Measurements from ENCODE around the gene TSSK2. TPM values are rescaled to one million over a fixed set of nuclear protein-coding genes. Genes with fewer than 3 reads are reported as not detected.

TSSK2 gene
- total and polyA plus RNA-seq, 2 of the 8 experiments (the other 6 are each of a cell fraction or from before 2014, with no cell fraction given), result not detected

DNA sequence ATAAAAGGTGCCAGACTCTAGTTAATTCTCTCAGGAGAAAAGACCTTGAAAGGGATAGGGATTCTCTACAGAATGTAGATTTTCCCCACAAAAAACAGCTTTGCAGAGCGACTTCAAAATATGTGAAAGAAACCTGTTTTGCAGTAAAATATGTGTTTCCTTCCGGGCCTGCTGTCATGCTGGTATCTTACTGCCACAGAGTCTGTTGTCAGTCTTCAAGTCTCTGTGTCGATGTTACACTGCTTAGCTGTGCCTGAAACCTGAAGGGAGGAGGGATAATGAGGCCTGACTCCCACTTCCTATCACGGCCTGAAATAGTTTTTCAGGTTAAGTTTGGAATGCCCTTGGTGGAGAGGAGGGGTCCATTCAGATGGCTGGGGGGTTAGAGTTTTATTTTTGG, 7.2 kb upstream of the TSSK2 start:
- H2BK20ac ChIP-seq (ENCODE audit: low read length), result no peak overlapping the region
- H4K20me1 ChIP-seq (replicated peaks in 1 of 2; ENCODE audit: control insufficient read depth in 1 of 2, insufficient read depth in 2 of 2, low read length in 2 of 2), result peaks cover 9 to 19% of the 10 kb centered on the region in 2 experiments
- no peak overlapping the region for H2AFZ ChIP-seq (ENCODE audit: low read length)
- FAIRE-seq, result no peak
- no peak overlapping the region for H4K91ac ChIP-seq (replicated peaks; ENCODE audit: insufficient read length, low read length)
- H3K36me3 ChIP-seq (ENCODE audit: control insufficient read depth in 2 of 4, insufficient read depth in 4 of 4, low read length in 3 of 4), result no peaks in the 10 kb centered on the region; a peak in 1 of 8 replicates
- H3K4me1 ChIP-seq (replicated peaks in 1 of 4; ENCODE audit: control insufficient read depth in 3 of 4, insufficient read depth in 4 of 4, low read length in 3 of 4), result peaks cover 0 to 9% (median 6%) of the 10 kb centered on the region in 4 experiments; a peak in 5 of 7 replicates
- H4K5ac ChIP-seq (ENCODE audit: insufficient read length, low read depth, low read length), result no peak overlapping the region
- no peaks in the 10 kb centered on the region for H3K27me3 ChIP-seq (replicated peaks in 1 of 4; ENCODE audit: control insufficient read depth in 3 of 4, extremely low read depth in 1 of 4, insufficient read depth in 3 of 4, low read length in 3 of 4)
- no peak overlapping the region; a peak in 1 of 4 replicates for H3K4me2 ChIP-seq (ENCODE audit: insufficient read depth in 1 of 2, low read depth in 2 of 2, low read length in 2 of 2)
- H2BK120ac ChIP-seq (replicated peaks; ENCODE audit: low read depth, low read length), result no peak overlapping the region
- H3K23ac ChIP-seq (ENCODE audit: insufficient read length), result no peak overlapping the region
- no peaks in the 10 kb centered on the region for H3K9me3 ChIP-seq (ENCODE audit: insufficient read depth in 2 of 2, low read depth in 1 of 2, low read length in 1 of 2)
- no peak overlapping the region for H3K4ac ChIP-seq (replicated peaks; ENCODE audit: insufficient read length, low read depth, low read length)
- no peak overlapping the region for H2BK15ac ChIP-seq (ENCODE audit: low read length)
- H3K18ac ChIP-seq (ENCODE audit: extremely low read depth, low read length), result no peak overlapping the region
- H2BK12ac ChIP-seq (ENCODE audit: low read depth, low read length), result no peak overlapping the region
- no peak overlapping the region for H2AK5ac ChIP-seq (ENCODE audit: low read depth, low read length)
- no peak for DNase-seq (ENCODE audit: low read depth in 1 of 2, low spot score in 2 of 2)
- H3K14ac ChIP-seq (ENCODE audit: insufficient read length), result no peak overlapping the region
- peaks cover 9% of the 10 kb centered on the region for H3K23me2 ChIP-seq (ENCODE audit: low read depth, low read length)
- peaks cover 3 to 28% of the 10 kb centered on the region in 2 experiments for H3K79me2 ChIP-seq (ENCODE audit: control insufficient read depth in 1 of 2, insufficient read depth in 2 of 2, low read length in 2 of 2)
- WGBS, 2 experiments (ENCODE audit: extremely low coverage in 1 of 2, insufficient coverage in 1 of 2, insufficient read length in 1 of 2, insufficient replicate concordance in 2 of 2, low coverage in 1 of 2, low lambda C conversion rate in 2 of 2, missing lambda C conversion rate in 1 of 2), result 91% methylated on average over 4 of the region's 4 CpGs; no CpG with 5 or more reads in 1 of the 2 experiments
- POLR2A ChIA-PET (ENCODE audit: partially characterized antibody), result interaction anchor here (1.0 to 2.5 kb wide), 2 partner anchors 9 to 16 kb away, joined by 3 to 15 read pairs; no protein-coding TSS in a partner anchor
- no peak for TF ChIP-seq TCF12 (IDR thresholded peaks at IDR 0.05; ENCODE audit: low read depth, low read length)
- no peak for TF ChIP-seq CHD1 (IDR thresholded peaks at IDR 0.05; ENCODE audit: low read depth, low read length)
- no peak for TF ChIP-seq GTF2F1 (IDR thresholded peaks at IDR 0.05; ENCODE audit: borderline replicate concordance, low read depth, low read length)
- no peak for TF ChIP-seq SIN3A (conservative IDR thresholded peaks at IDR 0.05 in 1 of 2, IDR thresholded peaks at IDR 0.05 in 1 of 2; ENCODE audit: low read depth in 1 of 2, low read length in 2 of 2)
- TF ChIP-seq SRF (IDR thresholded peaks at IDR 0.05; ENCODE audit: low read depth, low read length), result no peak
- TF ChIP-seq ATF3 (IDR thresholded peaks at IDR 0.05; ENCODE audit: insufficient read depth, low read depth, low read length), result no peak
- no peak overlapping the region for H3K9ac ChIP-seq (replicated peaks in 1 of 4; ENCODE audit: extremely low read depth in 1 of 4, low read depth in 3 of 4, low read length in 3 of 4)
- H3K56ac ChIP-seq (replicated peaks; ENCODE audit: insufficient read length, low read depth, low read length), result no peak overlapping the region
- no peak overlapping the region for H3K27ac ChIP-seq (ENCODE audit: low read depth, low read length)
- H3K79me1 ChIP-seq (ENCODE audit: low read depth, low read length), result peaks cover 17% of the 10 kb centered on the region
- CTCF ChIA-PET (ENCODE audit: partially characterized antibody), result interaction anchor here (0.6 kb wide), 1 partner anchor 225 kb away, joined by 3 read pairs; no protein-coding TSS in a partner anchor
- no peak overlapping the region for H3K4me3 ChIP-seq (ENCODE audit: extremely low read depth in 1 of 4, insufficient read depth in 2 of 4, low read depth in 3 of 4, low read length in 4 of 4)
- no peak overlapping the region for H4K8ac ChIP-seq (ENCODE audit: extremely low read depth, insufficient read depth, low read length)
- H2BK5ac ChIP-seq (ENCODE audit: low read depth, low read length), result no peak overlapping the region

All from H1 (cell line).